Daoy (cell line): ENCODE measurements around the gene NOX5. TPM values are rescaled to one million over a fixed set of nuclear protein-coding genes. Genes with fewer than 3 reads are reported as not detected.
"Not testable (repeated sequence)": the region's sequence is repeated elsewhere in the genome, so short reads cannot be mapped to it uniquely, and the experiment has no call there.

Experiments used
- DNase-seq: peaks from one replicate; pipeline ENCODE4 v3.0.0-alpha.2; 2015; ENCODE audit warnings: low read depth
- total RNA-seq: library from RNA; depleted of rRNA; stranded (reverse); fragments of >200 nt; shearing (Covaris generic); gene quantifications from 2 replicates; pipeline ENCODE4 v1.2.3, GENCODE V29; 2014; rRNA removed

NOX5 gene
- total RNA-seq = not detected in 2 replicates

GRCh38 chr15:69014454-69014853, at the start of gene NOX5:
Gene NOX5, plus strand, starts transcription at chr15:69014695. Its CDS starts 41 bp downstream, at chr15:69014736.
- DNase-seq = no peak

- no peak for DNase-seq
Measured at GRCh38 chr15:68966996-68967395, 47.5 kb upstream of the NOX5 start.

GRCh38 chr15:68967948-68968347, 46.5 kb upstream of the NOX5 start:
- no peak for DNase-seq

GRCh38 chr15:68969298-68969697, 45.2 kb upstream of the NOX5 start:
- no peak for DNase-seq

- no peak for DNase-seq
Measured at GRCh38 chr15:68972201-68973065, 42.1 kb upstream of the NOX5 start.

- DNase-seq = not testable (repeated sequence)
Measured at GRCh38 chr15:68975651-68976160, 38.8 kb upstream of the NOX5 start.

- DNase-seq = not testable (repeated sequence)
Measured at GRCh38 chr15:68977426-68977825, 37.1 kb upstream of the NOX5 start.

GRCh38 chr15:68979006-68979405, 35.5 kb upstream of the NOX5 start:
- DNase-seq = no peak

- no peak for DNase-seq
Measured at GRCh38 chr15:68979816-68980215, 34.7 kb upstream of the NOX5 start.

GRCh38 chr15:68980786-68981185, 33.7 kb upstream of the NOX5 start:
- no peak for DNase-seq

- no peak for DNase-seq
Measured at GRCh38 chr15:68981941-68982340, 32.6 kb upstream of the NOX5 start.

GRCh38 chr15:68982976-68983563, 31.4 kb upstream of the NOX5 start:
- DNase-seq = no peak

- no peak for DNase-seq
Measured at GRCh38 chr15:68983961-68984481, 30.5 kb upstream of the NOX5 start.

GRCh38 chr15:68984586-68984985, 29.9 kb upstream of the NOX5 start:
- no peak for DNase-seq

GRCh38 chr15:68985361-68985891, 29.1 kb upstream of the NOX5 start:
- DNase-seq = no peak

GRCh38 chr15:68986322-68986721, 28.2 kb upstream of the NOX5 start:
- DNase-seq = no peak

GRCh38 chr15:68987120-68987519, 27.4 kb upstream of the NOX5 start:
- no peak for DNase-seq

- no peak for DNase-seq
Measured at GRCh38 chr15:68987676-68988075, 26.8 kb upstream of the NOX5 start.

GRCh38 chr15:68989541-68990230, 24.8 kb upstream of the NOX5 start:
- no peak for DNase-seq

GRCh38 chr15:68990231-68990991, 24.1 kb upstream of the NOX5 start:
- DNase-seq = no peak

- DNase-seq = no peak
Measured at GRCh38 chr15:68990992-68991500, 23.4 kb upstream of the NOX5 start.
